GM19035 (cell line): ENCODE data around the gene XRCC2.

Source experiments
- ATAC-seq: cut with Tn5 transposase; IDR thresholded peaks from one replicate; pipeline ENCODE4 v1.9.1; 2021; ENCODE audit not compliant: unreplicated experiment

XRCC2 gene

GRCh38 chr7:152618427-152618826, 57.5 kb downstream of the XRCC2 start:
- no peak for ATAC-seq

- ATAC-seq, result no peak
Measured at GRCh38 chr7:152617056-152617455, 58.9 kb downstream of the XRCC2 start.

- ATAC-seq, result no peak
Measured at GRCh38 chr7:152615031-152615741, 60.8 kb downstream of the XRCC2 start.

- ATAC-seq, result no peak
Measured at GRCh38 chr7:152608656-152609055, 67.3 kb downstream of the XRCC2 start.

GRCh38 chr7:152608208-152608607, 67.7 kb downstream of the XRCC2 start:
- ATAC-seq, result no peak

- no peak for ATAC-seq
Measured at GRCh38 chr7:152607007-152607406, 68.9 kb downstream of the XRCC2 start.

GRCh38 chr7:152602962-152603361, 73.0 kb downstream of the XRCC2 start:
- no peak for ATAC-seq

- ATAC-seq, result no peak
Measured at GRCh38 chr7:152601305-152601798, 74.6 kb downstream of the XRCC2 start.

GRCh38 chr7:152600266-152600665, 75.7 kb downstream of the XRCC2 start:
- no peak for ATAC-seq

- no peak for ATAC-seq
Measured at GRCh38 chr7:152597507-152597906, 78.4 kb downstream of the XRCC2 start.

- ATAC-seq, result no peak
Measured at GRCh38 chr7:152596824-152597223, 79.1 kb downstream of the XRCC2 start.
